Glomerular endothelial cell (primary cell): ENCODE measurements around the gene MCC. TPM values are rescaled to one million over a fixed set of nuclear protein-coding genes. Genes with fewer than 3 reads are reported as not detected.

Experiments used
- DNase-seq: peaks from one replicate; pipeline ENCODE4 v3.0.0-alpha.2; 2011; ENCODE audit warnings: low read depth, low spot score; ENCODE audit errors: extremely low read depth
- total RNA-seq: library from RNA; depleted of rRNA; stranded (reverse); fragments of >200 nt; gene quantifications from 2 replicates; pipeline ENCODE4 v1.2.3, GENCODE V29; 2015

MCC gene
- total RNA-seq, 1 donor from 2014 or later, result 30.2 TPM

- no peak for DNase-seq
Measured at GRCh38 chr5:113189291-113189690, 299.0 kb downstream of the MCC start.

- DNase-seq, result no peak
Measured at GRCh38 chr5:113188436-113188835, 299.8 kb downstream of the MCC start.

GRCh38 chr5:113187906-113188305 is 300.3 kb downstream of the MCC start:
- DNase-seq, result no peak

GRCh38 chr5:113186061-113186460 is 302.2 kb downstream of the MCC start:
- DNase-seq, result no peak

GRCh38 chr5:113183694-113184093 is 304.6 kb downstream of the MCC start:
- DNase-seq, result no peak

- no peak for DNase-seq
Measured at GRCh38 chr5:113182658-113183344, 305.5 kb downstream of the MCC start.

GRCh38 chr5:113181853-113182490 is 306.3 kb downstream of the MCC start:
- DNase-seq, result no peak

- no peak for DNase-seq
Measured at GRCh38 chr5:113181409-113181808, 306.8 kb downstream of the MCC start.

- DNase-seq, result no peak
Measured at GRCh38 chr5:113179156-113179555, 309.1 kb downstream of the MCC start.

GRCh38 chr5:113178073-113178779 is 310.0 kb downstream of the MCC start:
- no peak for DNase-seq

- DNase-seq, result no peak
Measured at GRCh38 chr5:113177225-113177624, 311.0 kb downstream of the MCC start.

GRCh38 chr5:113176734-113177133 is 311.5 kb downstream of the MCC start:
- DNase-seq, result no peak

GRCh38 chr5:113176196-113176595 is 312.1 kb downstream of the MCC start:
- DNase-seq, result no peak

- DNase-seq, result no peak
Measured at GRCh38 chr5:113172231-113172826, 315.9 kb downstream of the MCC start.

GRCh38 chr5:113171520-113171919 is 316.7 kb downstream of the MCC start:
- no peak for DNase-seq

GRCh38 chr5:113170707-113171106 is 317.5 kb downstream of the MCC start:
- DNase-seq, result no peak

- DNase-seq, result no peak
Measured at GRCh38 chr5:113169720-113170119, 318.5 kb downstream of the MCC start.

GRCh38 chr5:113167985-113168384 is 320.3 kb downstream of the MCC start:
- no peak for DNase-seq

- peak; percentile 25 for DNase-seq
Measured at GRCh38 chr5:113166852-113167366, 321.3 kb downstream of the MCC start.

GRCh38 chr5:113166261-113166660 is 322.0 kb downstream of the MCC start:
- no peak for DNase-seq

- no peak for DNase-seq
Measured at GRCh38 chr5:113164021-113164420, 324.2 kb downstream of the MCC start.
